GM18951 (cell line): ENCODE measurements around the gene POLR1E.

ENCODE experiments used
- POLR2A ChIP-seq: IDR thresholded peaks from 4 replicates; pipeline ENCODE4 v1.6.1; 2011; ENCODE audit warnings: mild to moderate bottlenecking; ENCODE audit not compliant: insufficient read length, insufficient read depth; ENCODE audit errors: extremely low read depth
- in situ Hi-C: fragments of 300-500 bp; cut with MboI; formaldehyde crosslinking; loops from one replicate; pipeline ENCODE4 v1.12.0; 2022; ENCODE audit warnings: low sequenced_read_pairs, mixed read lengths, inconsistent platforms; ENCODE audit not compliant: unreplicated experiment

The POLR1E gene

GRCh38 chr9:37514999-37515398, 29.3 kb downstream of the POLR1E start:
- no peak for TF ChIP-seq POLR2A
- in situ Hi-C loops: no loop called here

GRCh38 chr9:37515620-37516258, 30.0 kb downstream of the POLR1E start:
- TF ChIP-seq POLR2A: no peak
- in situ Hi-C loops: no loop called here

- in situ Hi-C loops: no loop called here
- no peak for TF ChIP-seq POLR2A
Observed at GRCh38 chr9:37517923-37518322, 32.2 kb downstream of the POLR1E start.

- in situ Hi-C loops: no loop called here
- no peak for TF ChIP-seq POLR2A
Observed at GRCh38 chr9:37520641-37521040, 34.9 kb downstream of the POLR1E start.

- in situ Hi-C loops: no loop called here
- TF ChIP-seq POLR2A: no peak
Observed at GRCh38 chr9:37521111-37521510, 35.4 kb downstream of the POLR1E start.

GRCh38 chr9:37522971-37523370, 37.2 kb downstream of the POLR1E start:
- in situ Hi-C loops: no loop called here
- TF ChIP-seq POLR2A: no peak

GRCh38 chr9:37523916-37524315, 38.2 kb downstream of the POLR1E start:
- in situ Hi-C loops: no loop called here
- TF ChIP-seq POLR2A: no peak

- in situ Hi-C loops: no loop called here
- TF ChIP-seq POLR2A: no peak
Observed at GRCh38 chr9:37528652-37529471, 43.1 kb downstream of the POLR1E start.

GRCh38 chr9:37531699-37532098, 46.0 kb downstream of the POLR1E start:
- TF ChIP-seq POLR2A: no peak

GRCh38 chr9:37534412-37534811, 48.7 kb downstream of the POLR1E start:
- in situ Hi-C loops: no loop called here
- TF ChIP-seq POLR2A: no peak

More at GRCh38 chr9:37531699-37532098, 46.0 kb downstream of the POLR1E start:
- in situ Hi-C loops: no loop called here

GRCh38 chr9:37534901-37535300, 49.2 kb downstream of the POLR1E start:
- TF ChIP-seq POLR2A: no peak
- in situ Hi-C loops: no loop called here

GRCh38 chr9:37538099-37538498, 52.4 kb downstream of the POLR1E start:
- in situ Hi-C loops: no loop called here
- TF ChIP-seq POLR2A: no peak

- no peak for TF ChIP-seq POLR2A
- in situ Hi-C loops: no loop called here
Observed at GRCh38 chr9:37539634-37540033, 53.9 kb downstream of the POLR1E start.

GRCh38 chr9:37540634-37541033, 54.9 kb downstream of the POLR1E start:
- TF ChIP-seq POLR2A: no peak
- in situ Hi-C loops: no loop called here
